ENCODE data around the gene RAD51B. TPM values are rescaled to one million over a fixed set of nuclear protein-coding genes. Genes with fewer than 3 reads are reported as not detected.
"Not testable (repeated sequence)": the region's sequence is repeated elsewhere in the genome, so short reads cannot be mapped to it uniquely, and the experiment has no call there.

The RAD51B gene
- total RNA-seq, 1 donor from 2014 or later: 3.2 TPM

GRCh38 chr14:68034896-68035295 is 215.3 kb downstream of the RAD51B start:
- intact Hi-C loops (cut with micrococcal nuclease): no loop called here

GRCh38 chr14:68036202-68036601 is 216.6 kb downstream of the RAD51B start:
- ATAC-seq (no peak), DNase-seq (no peak)

More at GRCh38 chr14:68034896-68035295, 215.3 kb downstream of the RAD51B start:
- ATAC-seq (no peak), DNase-seq (no peak)

GRCh38 chr14:68039593-68039992 is 220.0 kb downstream of the RAD51B start:
- ATAC-seq (no peak), DNase-seq (no peak)
- intact Hi-C loops (cut with micrococcal nuclease): no loop called here

More at GRCh38 chr14:68036202-68036601, 216.6 kb downstream of the RAD51B start:
- intact Hi-C loops (cut with micrococcal nuclease): no loop called here

- no peak for ATAC-seq
- no peak for DNase-seq
- intact Hi-C loops (cut with micrococcal nuclease): no loop called here
These were observed 221.2 kb downstream of the RAD51B start for GRCh38 chr14:68040633-68041369.

GRCh38 chr14:68041876-68042354 is 222.3 kb downstream of the RAD51B start:
- intact Hi-C loops (cut with micrococcal nuclease): no loop called here
- DNase-seq: no peak
- no peak for ATAC-seq

GRCh38 chr14:68042586-68043210 is 223.1 kb downstream of the RAD51B start:
- DNase-seq (no peak), ATAC-seq (no peak)
- intact Hi-C loops (cut with micrococcal nuclease): no loop called here

- no peak for DNase-seq
- intact Hi-C loops (cut with micrococcal nuclease): no loop called here
- no peak for ATAC-seq
These were observed 224.2 kb downstream of the RAD51B start for GRCh38 chr14:68043752-68044151.

GRCh38 chr14:68047906-68048305 is 228.3 kb downstream of the RAD51B start:
- intact Hi-C loops (cut with micrococcal nuclease): no loop called here
- DNase-seq (no peak), ATAC-seq (no peak)

DNA sequence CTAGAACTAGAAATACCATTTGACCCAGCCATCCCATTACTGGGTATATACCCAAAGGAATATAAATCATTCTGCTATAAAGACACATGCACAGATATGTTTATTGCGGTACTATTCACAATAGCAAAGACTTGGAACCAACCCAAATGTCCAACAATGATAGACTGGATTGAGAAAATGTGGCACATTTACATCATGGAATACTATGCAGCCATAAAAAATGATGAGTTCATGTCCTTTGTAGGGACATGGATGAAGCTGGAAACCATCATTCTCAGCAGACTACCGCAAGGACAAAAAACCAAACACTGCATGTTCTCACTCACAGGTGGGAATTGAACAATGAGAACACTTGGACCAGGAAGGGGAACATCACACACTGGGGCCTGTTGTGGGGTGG is 229.2 kb downstream of the RAD51B start:
- intact Hi-C loops (cut with micrococcal nuclease); ATAC-seq; DNase-seq: not testable (repeated sequence)

GRCh38 chr14:68050177-68050576 is 230.6 kb downstream of the RAD51B start:
- ATAC-seq (no peak), DNase-seq (no peak)
- intact Hi-C loops (cut with micrococcal nuclease): no loop called here

DNA sequence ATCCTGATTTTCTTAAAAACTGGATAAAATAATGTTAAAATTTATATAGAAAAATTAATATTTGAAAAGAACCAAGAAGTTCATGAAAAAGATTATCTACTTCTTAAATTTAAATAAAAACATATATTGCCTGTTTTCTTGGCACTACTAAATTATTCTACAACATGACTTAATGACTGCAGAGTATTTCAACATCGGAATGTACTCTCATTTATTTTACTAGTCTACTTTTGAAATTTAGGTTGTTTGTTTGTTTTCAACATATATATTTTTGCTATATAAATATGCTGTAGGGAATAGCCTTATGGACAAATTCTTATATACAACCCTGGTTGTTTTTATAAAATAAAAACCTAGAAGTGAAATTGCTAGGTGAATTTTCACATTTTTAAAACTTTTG is 231.6 kb downstream of the RAD51B start:
- intact Hi-C loops (cut with micrococcal nuclease): no loop called here
- no peak for ATAC-seq
- no peak for DNase-seq

GRCh38 chr14:68060198-68060597 is 240.6 kb downstream of the RAD51B start:
- DNase-seq: no peak
- intact Hi-C loops (cut with micrococcal nuclease): no loop called here
- ATAC-seq: no peak

- intact Hi-C loops (cut with micrococcal nuclease): no loop called here
- ATAC-seq (no peak), DNase-seq (no peak)
These were observed 243.1 kb downstream of the RAD51B start for GRCh38 chr14:68062651-68063050.

GRCh38 chr14:68065322-68065721 is 245.7 kb downstream of the RAD51B start:
- DNase-seq: no peak
- intact Hi-C loops (cut with micrococcal nuclease): no loop called here
- no peak for ATAC-seq

DNA sequence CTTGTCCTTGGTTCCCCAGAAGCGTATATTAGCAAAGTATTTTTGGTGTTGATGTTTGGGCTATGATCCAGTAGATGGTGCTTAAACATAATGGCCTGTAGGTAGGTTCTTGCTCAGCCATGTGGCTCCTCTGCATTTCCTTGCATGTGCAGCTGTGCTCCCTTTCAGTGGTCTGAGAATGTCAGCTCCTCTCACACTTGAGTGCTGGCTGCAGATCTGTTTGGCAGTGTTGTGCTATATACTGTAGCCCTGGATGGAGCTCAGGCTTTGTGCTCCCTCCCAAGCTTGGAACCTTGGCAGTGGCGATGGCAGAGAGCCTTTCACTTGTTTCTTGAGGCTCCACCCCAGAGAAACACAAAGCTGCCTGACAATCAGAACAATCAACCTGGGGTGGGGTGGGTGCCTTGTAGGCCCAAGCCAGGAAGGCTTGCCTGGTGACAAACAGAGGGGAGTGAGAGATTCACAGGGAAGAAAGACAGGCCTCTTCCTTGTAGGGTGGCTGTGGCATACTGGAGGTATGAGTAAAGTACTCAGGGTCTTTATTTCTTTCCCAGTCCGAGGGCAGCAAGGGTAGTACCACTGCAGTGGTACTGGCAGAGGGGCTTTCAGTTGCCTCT is 255.3 kb downstream of the RAD51B start:
- DNase-seq (no peak), ATAC-seq (no peak)
- intact Hi-C loops (cut with micrococcal nuclease): no loop called here

- intact Hi-C loops (cut with micrococcal nuclease): no loop called here
- no peak for DNase-seq
- no peak for ATAC-seq
These were observed 255.9 kb downstream of the RAD51B start for GRCh38 chr14:68075382-68076029.

GRCh38 chr14:68076451-68076850 is 256.9 kb downstream of the RAD51B start:
- ATAC-seq (no peak), DNase-seq (no peak)
- intact Hi-C loops (cut with micrococcal nuclease): no loop called here

GRCh38 chr14:68079941-68080697 is 260.5 kb downstream of the RAD51B start:
- intact Hi-C loops (cut with micrococcal nuclease): no loop called here
- DNase-seq (no peak), ATAC-seq (no peak)

- DNase-seq (no peak), ATAC-seq (no peak)
- intact Hi-C loops (cut with micrococcal nuclease): no loop called here
These were observed 261.9 kb downstream of the RAD51B start for GRCh38 chr14:68081489-68081888.

All from left ventricle myocardium superior (tissue), 1 donor.